MV-4-11 (cell line): ENCODE measurements around the gene TOP3A.

ENCODE experiments used
- DNase-seq: peaks from one replicate; lab custom pipeline; 2025; lab: John Stamatoyannopoulos, UW

TOP3A gene

GRCh38 chr17:18230288-18231141 lies 84.3 kb downstream of the TOP3A start:
- no peak for DNase-seq

DNA sequence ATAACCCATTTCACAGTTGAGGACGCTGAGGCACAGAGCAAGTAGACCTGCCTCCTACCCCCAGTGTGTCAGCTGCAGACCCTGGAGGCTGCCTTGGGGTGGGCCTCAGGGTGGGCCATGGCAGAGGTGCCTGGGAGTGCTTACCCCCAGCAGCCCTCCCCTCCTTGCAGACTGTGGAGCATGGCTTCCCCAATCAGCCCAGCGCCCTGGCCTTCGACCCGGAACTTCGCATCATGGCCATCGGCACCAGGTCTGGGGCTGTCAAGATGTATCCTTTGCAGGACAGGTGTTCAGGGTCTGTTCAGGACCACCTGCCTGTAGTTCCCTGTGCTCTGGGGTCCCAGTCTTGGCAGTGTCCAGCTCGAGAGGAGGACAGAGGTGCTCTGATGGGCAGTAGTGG lies 85.0 kb downstream of the TOP3A start:
- no peak for DNase-seq

GRCh38 chr17:18229254-18229653 lies 85.5 kb downstream of the TOP3A start:
- no peak for DNase-seq

GRCh38 chr17:18228176-18228682 lies 86.6 kb downstream of the TOP3A start:
- DNase-seq = no peak

DNA sequence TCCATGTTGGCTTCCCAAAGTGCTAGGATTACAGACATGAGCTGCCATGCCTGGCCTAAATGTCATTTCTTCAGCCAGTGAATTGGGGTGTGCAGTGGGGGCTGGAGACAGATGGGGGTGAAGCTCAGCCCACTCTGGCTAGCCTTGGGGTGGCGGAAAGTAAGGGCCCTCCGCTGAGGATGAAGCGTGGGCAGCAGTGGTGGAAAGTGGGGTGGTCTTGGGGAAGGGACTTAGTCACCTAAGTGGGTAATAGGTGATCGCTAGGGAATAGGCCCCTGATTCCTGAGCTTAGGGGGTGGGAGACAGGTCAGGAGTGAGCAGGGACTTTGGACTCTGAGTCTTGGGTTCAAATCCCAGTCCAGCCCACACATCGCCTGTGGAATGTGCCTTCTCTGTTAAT lies 87.2 kb downstream of the TOP3A start:
- no peak for DNase-seq

GRCh38 chr17:18226284-18226945 lies 88.4 kb downstream of the TOP3A start:
- no peak for DNase-seq

- no peak for DNase-seq
Measured at GRCh38 chr17:18225642-18226283, 89.0 kb downstream of the TOP3A start.

DNA sequence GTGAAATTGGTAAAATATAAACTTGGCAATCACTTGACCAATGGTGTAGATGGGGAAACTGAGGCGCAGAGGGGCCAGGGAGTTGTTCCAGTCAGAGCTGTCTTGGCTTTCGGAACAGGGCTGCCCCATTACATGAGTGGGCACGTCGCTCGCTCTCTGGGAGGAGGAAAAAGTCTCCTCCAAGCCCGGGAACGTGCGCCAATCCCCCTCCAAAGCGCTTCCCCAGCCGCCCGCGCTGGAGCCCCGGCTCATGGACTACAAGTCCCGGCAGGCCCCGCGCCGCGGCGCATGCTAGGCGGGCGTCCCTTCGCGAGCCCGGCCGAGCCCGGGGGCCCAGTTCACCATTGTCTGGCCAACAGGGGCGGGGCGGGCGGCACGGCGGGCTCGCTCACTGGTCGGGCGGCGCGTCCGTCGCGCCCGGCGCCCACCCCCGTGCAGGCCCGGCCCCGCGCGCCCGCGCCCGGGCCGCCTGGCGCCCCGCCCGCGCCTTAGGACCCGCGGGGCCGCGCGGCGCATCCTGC lies 89.6 kb downstream of the TOP3A start, which contains the start of gene LLGL1:
Gene LLGL1 (plus strand): TSS at position 515 of the 521 bp plus-strand sequence. CDS start 48 bp downstream, outside the sequence.
- DNase-seq = peak; percentile 88

DNA sequence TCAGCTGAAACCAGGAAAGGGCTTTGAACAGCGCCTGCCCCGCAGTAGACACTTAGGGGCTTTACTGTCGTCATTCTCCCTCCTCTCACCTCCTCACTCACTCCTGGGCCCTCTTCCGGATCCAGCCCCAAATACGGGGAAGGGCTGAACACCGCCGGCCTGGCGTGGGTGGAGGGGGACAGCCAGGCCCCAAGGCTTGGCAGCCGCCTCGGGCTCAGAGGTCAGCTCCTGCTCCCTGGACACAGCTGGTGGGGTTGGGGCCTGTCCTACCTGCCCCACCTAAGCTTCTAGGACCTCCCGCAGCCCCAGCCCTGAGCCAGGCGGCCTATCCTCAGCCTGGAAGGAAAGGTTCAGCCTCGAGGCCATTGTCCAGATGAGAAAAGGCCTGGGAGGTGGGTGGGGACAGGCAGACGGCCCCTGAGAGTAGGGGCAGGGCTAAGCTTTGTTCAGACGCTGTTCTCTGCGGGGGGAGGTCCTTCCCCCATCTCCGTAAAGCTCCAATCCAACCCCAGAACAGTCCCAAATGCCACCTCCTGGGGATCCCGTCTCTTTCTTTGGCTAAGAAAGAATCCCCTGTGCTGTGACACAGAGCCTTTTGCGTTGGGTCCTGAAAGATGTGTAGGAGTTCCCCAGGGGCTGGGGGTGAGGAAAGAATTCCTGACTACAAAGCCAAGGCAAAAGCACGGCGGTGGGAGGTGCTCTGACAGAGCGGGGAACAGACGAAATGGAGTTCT lies 90.2 kb downstream of the TOP3A start:
- DNase-seq = no peak

DNA sequence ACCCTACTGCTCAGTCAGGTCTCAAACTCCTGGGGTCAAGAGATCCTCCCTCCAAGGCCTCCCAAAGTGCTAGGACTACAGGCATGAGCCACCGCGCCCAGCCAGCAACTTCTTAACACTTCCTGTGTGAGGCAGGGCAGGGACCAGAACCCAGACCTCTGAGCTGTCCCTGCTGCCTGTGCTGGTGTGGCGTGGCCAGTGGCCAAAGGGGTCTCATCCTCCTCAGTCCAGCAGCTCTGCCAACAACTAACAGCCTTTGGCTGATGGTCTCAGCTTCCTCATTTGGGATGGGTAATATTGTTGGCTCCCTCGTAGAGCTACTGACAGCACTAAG lies 90.8 kb downstream of the TOP3A start:
- DNase-seq = peak; percentile 65
